ENCODE data around the gene BOLA3.
"Not testable (repeated sequence)": the region's sequence is repeated elsewhere in the genome, so short reads cannot be mapped to it uniquely, and the experiment has no call there.

The BOLA3 gene

DNA sequence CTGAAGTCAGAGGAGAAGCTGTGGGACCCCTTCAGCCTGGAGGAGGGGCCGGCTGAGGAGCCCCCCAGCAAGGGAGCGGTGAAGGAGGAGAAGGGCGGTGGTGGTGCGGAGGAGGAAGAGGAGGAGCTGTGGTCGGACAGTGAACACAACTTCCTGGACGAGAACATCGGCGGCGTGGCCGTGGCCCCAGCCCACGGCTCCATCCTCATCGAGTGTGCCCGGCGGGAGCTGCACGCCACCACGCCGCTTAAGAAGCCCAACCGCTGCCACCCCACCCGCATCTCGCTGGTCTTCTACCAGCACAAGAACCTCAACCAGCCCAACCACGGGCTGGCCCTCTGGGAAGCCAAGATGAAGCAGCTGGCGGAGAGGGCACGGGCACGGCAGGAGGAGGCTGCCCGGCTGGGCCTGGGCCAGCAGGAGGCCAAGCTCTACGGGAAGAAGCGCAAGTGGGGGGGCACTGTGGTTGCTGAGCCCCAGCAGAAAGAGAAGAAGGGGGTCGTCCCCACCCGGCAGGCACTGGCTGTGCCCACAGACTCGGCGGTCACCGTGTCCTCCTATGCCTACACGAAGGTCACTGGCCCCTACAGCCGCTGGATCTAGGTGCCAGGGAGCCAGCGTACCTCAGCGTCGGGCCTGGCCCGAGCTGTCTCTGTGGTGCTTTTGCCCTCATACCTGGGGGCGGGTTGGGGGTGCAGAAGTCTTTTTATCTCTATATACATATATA is 46.0 kb downstream of the BOLA3 start:
- DNase-seq = no peak

DNA sequence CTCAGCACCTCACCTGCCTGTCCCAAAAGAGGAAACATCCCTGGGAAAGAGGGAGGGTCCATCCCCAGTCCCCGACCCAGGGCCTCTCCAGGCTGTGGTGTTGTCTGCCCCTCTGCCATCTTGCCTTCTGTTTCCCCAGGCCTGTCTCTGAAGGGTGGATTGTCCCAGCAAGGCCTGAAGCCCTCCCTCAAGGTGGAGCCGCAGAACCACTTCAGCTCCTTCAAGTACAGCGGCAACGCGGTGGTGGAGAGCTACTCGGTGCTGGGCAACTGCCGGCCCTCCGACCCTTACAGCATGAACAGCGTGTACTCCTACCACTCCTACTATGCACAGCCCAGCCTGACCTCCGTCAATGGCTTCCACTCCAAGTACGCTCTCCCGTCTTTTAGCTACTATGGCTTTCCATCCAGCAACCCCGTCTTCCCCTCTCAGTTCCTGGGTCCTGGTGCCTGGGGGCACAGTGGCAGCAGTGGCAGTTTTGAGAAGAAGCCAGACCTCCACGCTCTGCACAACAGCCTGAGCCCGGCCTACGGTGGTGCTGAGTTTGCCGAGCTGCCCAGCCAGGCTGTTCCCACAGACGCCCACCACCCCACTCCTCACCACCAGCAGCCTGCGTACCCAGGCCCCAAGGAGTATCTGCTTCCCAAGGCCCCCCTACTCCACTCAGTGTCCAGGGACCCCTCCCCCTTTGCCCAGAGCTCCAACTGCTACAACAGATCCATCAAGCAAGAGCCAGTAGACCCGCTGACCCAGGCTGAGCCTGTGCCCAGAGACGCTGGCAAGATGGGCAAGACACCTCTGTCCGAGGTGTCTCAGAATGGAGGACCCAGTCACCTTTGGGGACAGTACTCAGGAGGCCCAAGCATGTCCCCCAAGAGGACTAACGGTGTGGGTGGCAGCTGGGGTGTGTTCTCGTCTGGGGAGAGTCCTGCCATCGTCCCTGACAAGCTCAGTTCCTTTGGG is 47.2 kb downstream of the BOLA3 start:
- DNase-seq = no peak

DNA sequence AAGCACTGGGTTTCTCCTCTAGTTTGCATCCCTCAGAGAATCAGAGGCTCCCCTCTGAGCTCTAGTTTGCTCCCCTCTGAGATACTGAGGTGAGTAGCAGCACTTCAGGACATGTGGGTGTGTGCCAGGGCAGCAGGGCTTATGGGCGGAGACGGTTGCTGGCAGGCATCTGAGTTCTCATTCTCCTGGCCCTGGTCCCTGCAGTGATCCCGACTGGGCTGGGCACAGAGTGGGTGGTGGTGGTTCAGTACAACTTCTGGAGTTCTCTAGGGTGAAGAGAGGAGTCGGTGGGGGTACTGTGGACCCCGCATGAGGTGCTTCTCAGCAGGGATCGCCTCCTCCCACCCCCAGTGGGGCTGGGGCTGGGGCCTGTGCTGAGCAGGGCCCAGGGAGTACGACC is 47.9 kb downstream of the BOLA3 start:
- no peak for DNase-seq

DNA sequence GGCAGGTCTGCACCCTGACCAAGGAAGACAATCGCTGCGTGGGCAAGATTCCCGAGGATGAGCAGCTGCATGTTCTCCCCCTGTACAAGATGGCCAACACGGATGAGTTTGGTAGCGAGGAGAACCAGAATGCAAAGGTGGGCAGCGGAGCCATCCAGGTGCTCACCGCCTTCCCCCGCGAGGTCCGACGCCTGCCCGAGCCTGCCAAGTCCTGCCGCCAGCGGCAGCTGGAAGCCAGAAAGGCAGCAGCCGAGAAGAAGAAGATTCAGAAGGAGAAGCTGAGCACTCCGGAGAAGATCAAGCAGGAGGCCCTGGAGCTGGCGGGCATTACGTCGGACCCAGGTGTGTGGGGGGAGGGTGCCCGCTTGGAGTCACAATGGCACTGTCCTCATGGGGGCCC is 48.4 kb downstream of the BOLA3 start:
- no peak for DNase-seq

DNA sequence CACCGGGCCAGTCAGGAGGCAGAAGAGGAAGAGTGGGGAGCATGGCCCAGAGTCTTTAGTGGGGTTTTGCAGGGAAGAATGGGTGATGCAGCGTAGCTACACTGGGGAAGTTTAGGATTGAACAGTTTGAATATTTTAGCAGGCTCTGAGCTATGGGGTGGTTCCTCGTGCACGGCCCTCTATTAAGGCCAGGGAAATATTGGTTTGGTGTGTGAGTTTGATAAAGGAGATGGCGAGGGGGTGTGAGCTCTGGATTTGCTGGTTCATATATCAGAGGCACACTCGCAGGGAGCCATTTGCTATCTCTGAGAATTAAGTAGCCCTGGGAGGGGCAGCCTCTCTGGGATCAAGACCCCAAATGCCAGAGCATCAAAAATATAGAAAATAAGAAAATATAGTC is 50.1 kb downstream of the BOLA3 start:
- DNase-seq = no peak

DNA sequence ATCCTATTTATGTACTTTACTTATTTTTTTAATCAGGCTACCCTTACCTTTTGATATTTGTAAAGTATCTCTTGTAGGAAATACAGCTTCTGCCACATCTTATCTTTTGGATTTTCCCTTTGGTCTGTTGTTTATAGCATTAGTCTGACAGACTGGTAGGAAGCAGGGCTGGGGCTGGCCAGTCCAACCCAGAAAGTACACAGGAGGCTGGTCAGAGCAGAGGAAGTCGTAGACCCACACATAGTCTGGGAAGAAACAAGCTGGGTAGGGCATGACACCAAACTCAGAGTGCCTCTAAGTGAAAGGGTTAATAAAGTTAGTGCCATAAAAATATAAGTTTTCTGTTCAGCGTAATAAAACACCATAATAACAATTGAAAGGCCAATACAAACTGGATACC is 51.7 kb downstream of the BOLA3 start:
- no peak for DNase-seq

DNA sequence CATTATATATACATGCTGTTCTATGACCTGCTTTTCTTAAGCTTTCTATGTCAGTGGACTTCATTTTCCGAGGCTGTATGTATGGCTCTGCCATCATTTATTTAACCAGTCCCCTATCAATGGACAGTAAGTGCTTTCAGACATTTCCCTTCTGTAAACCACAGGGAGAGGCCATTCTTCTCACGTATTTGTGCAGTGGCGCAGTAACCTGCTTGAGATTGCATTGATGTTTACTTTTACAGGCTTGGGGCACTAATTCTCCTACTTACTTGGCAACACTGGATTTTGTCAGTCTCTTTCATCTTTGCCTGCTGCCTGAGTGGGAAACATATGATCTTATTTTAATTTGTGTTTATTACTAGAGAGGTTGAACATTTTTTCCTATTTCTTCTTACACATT is 52.1 kb downstream of the BOLA3 start:
- DNase-seq = no peak

DNA sequence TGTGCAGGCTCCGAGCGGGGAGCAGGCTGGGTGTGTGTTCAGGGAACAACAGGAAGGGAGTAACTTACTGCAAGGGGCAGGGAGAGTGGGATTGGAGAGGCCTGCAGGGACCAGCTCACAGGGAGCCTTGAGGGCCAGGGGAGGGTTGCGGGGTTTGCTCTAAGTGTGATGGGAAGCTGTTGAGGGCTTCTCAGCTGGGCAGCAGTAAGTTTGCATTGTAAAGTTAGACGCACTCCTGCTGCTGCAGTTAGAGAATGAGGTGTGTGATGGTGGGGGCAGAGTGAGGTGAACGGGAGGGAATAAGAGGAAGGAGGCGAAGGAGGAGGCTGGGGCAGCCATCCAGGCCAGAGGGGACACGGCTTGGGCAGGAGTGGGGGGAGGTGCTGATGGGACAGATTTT is 53.4 kb downstream of the BOLA3 start:
- no peak for DNase-seq

DNA sequence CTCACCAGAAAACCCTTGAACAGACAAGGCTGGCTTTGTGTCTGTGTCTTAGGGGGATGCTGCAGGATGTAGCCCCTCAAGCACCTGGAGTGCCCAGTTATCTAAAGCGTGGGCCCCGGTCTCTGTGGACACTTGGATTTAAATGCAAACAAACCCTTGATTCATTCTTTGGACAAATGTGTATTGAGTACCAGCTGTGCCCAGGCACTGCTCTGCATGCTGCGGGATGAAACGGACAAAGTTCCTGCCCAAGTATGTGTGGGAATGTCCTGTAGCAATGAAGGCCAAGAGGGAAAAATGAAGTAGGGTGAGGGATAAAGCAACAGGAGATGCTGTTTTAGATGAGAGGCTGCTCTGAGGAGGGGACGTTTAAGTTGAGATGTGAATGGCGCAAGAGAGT is 53.9 kb downstream of the BOLA3 start:
- no peak for DNase-seq

DNA sequence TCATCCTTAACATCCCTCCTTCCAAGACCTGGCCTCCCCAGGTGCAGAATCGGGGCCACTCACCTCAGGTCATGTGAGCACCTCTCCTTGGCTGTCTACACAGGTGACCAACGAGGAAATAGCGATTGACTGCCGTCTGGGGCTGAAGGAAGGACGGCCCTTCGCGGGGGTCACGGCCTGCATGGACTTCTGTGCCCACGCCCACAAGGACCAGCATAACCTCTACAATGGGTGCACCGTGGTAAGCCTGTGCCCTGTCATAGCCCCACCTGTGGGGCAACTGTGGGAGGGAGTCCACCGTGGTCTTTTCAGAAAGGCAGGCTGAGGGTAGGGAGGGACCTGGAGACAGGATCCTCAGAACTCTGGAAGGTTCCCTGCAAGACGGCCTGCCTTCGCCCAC is 54.3 kb downstream of the BOLA3 start:
- DNase-seq = no peak

DNA sequence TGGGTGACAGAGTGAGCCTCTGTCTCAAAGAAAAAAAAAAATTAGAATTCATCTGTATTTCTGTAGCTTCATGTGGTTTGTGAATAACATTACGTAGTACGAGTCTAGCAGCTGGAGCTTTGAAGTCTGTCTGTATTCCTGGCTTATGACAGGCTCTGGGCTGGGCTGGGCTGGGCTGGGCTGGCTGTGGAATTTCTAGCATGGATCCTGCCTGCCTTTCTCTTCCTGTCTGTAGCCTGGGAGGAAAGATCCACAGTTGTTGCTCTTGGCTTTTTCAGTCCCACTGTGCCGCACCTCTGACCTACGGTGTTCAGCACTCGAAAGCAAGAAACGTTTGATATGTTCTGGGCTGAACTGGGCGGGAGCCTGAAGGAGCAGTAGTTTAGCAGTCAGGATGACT is 55.4 kb downstream of the BOLA3 start:
- no peak for DNase-seq

DNA sequence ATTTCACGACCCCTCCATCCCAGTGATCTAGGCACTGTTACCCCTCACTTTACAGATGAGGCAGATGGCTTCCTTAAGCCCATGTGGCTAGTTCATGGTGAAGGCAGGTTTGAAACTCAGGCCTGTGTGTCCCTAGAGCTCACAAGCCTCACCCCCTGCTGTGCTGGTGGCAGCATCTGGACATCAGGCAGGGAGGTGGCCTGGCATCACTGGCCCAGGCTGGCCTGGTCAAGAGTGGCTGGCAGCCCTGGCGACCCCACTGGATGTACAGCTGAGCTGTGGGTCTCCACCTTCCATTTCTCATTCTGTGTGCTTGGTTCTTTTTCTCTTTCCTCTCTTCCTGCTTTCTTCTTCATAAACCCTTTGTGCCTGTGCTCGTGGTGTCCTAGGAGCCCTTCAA is 56.3 kb downstream of the BOLA3 start:
- DNase-seq = no peak

DNA sequence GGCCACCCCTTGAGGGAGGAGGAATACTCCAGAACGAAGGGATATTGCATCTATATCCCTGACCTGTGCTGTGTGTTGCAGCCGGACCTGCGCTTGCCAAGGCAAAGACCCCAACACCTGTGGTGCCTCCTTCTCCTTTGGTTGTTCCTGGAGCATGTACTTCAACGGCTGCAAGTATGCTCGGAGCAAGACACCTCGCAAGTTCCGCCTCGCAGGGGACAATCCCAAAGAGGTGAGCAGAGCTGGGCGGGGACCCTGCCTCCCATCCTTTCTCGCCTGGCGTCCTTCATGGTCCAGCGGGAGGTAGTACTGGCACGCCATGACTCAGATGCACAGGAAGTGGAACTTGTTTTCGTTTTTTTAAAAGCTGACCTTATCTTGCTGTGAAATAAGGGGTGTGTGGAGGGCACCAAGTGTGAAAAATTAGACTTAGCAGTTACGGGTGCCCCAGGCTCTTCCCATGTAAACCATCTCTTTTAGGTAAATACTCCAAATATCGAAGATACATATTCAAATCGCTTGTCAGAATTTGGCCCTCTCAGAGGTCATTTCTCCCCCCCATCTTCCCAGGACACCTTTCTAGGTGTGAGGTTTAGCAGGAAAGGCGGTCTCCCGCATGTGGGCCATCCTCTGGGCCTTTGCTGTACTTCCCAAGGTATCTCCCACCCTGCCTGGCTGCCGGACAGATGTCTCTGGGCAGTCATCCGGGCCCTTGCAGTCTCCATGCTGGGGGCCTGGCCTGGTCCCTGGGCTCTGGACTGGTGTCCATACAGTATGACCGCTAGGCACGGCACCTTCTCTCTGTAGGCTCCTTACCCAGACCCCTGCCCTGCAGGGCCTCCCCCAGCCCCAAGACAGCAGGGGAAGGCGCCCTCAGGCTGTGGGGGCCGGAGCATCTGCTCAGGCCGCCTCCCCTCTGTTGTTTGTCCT is 57.6 kb downstream of the BOLA3 start:
- DNase-seq = no peak

DNA sequence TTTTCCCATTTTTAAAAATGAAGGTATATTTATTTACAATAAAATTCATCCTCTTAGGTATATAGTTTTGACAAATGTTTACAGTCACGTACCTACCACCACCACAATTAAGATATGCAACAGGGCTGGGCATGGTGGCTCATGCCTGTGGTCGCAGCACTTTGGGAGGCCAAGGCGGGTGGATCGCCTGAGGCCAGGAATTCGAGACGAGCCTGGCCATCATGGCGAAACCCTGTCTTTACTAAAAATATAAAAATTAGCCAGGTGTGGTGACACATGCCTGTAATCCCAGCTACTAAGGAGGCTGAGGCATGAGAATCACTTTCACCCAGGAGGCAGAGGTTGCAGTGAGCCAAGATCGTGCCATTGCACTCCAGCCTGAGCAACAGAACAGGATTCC is 59.0 kb downstream of the BOLA3 start:
- DNase-seq = not testable (repeated sequence)

DNA sequence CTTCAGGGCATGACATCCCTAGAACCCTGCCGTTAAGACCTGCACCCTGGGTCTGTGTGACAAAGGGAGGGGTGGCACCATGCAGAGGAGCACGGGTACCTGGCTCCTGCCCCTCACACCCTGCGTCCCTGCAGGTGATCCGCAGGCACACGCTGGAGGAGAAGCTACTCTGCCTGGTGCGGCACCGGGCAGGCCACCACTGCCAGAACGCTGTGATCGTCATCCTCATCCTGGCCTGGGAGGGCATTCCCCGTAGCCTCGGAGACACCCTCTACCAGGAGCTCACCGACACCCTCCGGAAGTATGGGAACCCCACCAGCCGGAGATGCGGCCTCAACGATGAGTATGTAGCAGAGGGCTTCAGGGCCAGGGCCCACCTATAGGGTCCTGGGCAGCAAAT is 60.0 kb downstream of the BOLA3 start:
- DNase-seq = no peak

DNA sequence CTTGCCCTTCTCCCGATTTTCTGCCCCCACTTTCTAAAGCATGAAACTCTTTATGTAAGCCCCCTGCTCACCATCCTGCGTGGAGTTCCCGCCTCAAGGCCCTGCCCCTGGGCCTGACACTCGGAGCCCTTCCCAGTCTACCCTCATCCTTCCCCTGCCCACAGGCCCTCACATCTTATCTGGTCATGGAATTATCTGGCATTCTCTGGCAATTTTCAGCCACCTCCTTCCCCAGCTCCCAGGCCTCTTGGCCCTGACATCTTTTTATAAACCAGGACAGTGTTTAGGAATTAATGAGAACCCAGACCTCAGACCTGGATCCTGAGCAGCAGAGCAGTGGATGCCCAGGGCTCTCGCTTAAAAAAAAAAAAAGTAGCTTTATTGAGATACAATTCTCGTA is 61.7 kb downstream of the BOLA3 start:
- no peak for DNase-seq
